Spleen (tissue), 7 donors: ENCODE measurements around the gene SCIN.

Source experiments
- CTCF ChIP-seq, 11 experiments: fragments of 200-600 bp in 7 of 11; fragments of 450-650 bp in 4 of 11; sonication (generic) in 4 of 11; IDR thresholded peaks in 8 of 11; conservative IDR thresholded peaks in 3 of 11; 1 replicate in 7 of 11; 2 replicates in 4 of 11; pipeline versions ENCODE4 v1.4.0 to v1.8.0; 2016 to 2021; ENCODE audit warnings: antibody characterized with exemption in 11 of 11, inconsistent platforms in 4 of 11, mild to moderate bottlenecking in 1 of 11
- POLR2A ChIP-seq, 3 donors: fragments of 450-650 bp; IDR thresholded peaks; one replicate each; pipeline ENCODE4 v1.5.1; 2017; ENCODE audit warnings: antibody characterized with exemption in 3 of 3, mild to moderate bottlenecking in 1 of 3
- POLR2AphosphoS5 ChIP-seq, 3 donors: sonication (generic); formaldehyde crosslinking; IDR thresholded peaks; one replicate each; pipeline ENCODE4 v1.5.1; 2017; ENCODE audit warnings: antibody characterized with exemption in 3 of 3
- donor health status: DM: no; HTN: no; CAD: no; lungs with moderate emphysema.
- donor health status: DM: no; HTN: no; CAD: no.
- donor health status: DM: no; HTN: no; CAD: no.

GRCh38 chr7:12695965-12696364, 125.4 kb downstream of the SCIN start:
- TF ChIP-seq CTCF (IDR thresholded peaks at IDR 0.05 in 8 of 11, conservative IDR thresholded peaks at IDR 0.05 in 3 of 11) (no peak), POLR2A (IDR thresholded peaks at IDR 0.05) (no peak), POLR2AphosphoS5 (IDR thresholded peaks at IDR 0.05) (no peak)
